Forelimb muscle (tissue), 1 donor: ENCODE results near the gene MCM10. TPM values are rescaled to one million over a fixed set of nuclear protein-coding genes. Genes with fewer than 3 reads are reported as not detected.

Source experiments
- polyA plus RNA-seq: library from polyadenylated mRNA; unstranded; fragments of 120-200 nt; gene quantifications from one replicate; pipeline ENCODE4 v1.2.1, GENCODE V29; 2013; ENCODE audit not compliant: insufficient read length

Gene MCM10
- polyA plus RNA-seq, 1 donor: 3.9 TPM

Other genes with a start within 250 kb of the MCM10 start
- gene CCDC3, start 159.8 kb upstream of the MCM10 start, polyA plus RNA-seq: 14.6 TPM
- gene OPTN, start 61.4 kb upstream of the MCM10 start, polyA plus RNA-seq: 30.3 TPM
- 0.95 TPM for gene UCMA, start 72.8 kb downstream of the MCM10 start, polyA plus RNA-seq
- gene PHYH, start 138.5 kb downstream of the MCM10 start, polyA plus RNA-seq: 41.3 TPM
- 52.4 TPM for gene SEPHS1, start 186.7 kb downstream of the MCM10 start, polyA plus RNA-seq